H1 (cell line): ENCODE measurements around the gene CTBP2. TPM values are rescaled to one million over a fixed set of nuclear protein-coding genes. Genes with fewer than 3 reads are reported as not detected.

Experiments used
- CTCF ChIA-PET: fragments of 300-600 bp; sonication (Branson Sonifier 250); formaldehyde crosslinking; loops from one replicate; lab custom pipeline; 2021; ENCODE audit not compliant: partially characterized antibody; lab: Charles Lee
- POLR2A ChIA-PET: fragments of 300-600 bp; sonication (Branson Sonifier 250); formaldehyde crosslinking; loops from one replicate; lab custom pipeline; 2021; ENCODE audit warnings: inconsistent platforms; ENCODE audit not compliant: partially characterized antibody; lab: Charles Lee
- DNase-seq, 2 experiments: peaks; one replicate each; pipeline versions ENCODE4 v3.0.0 to v3.0.0-alpha.2; 2010 to 2022; ENCODE audit warnings: low spot score in 2 of 2, low read depth in 1 of 2, mixed read lengths in 1 of 2
- FAIRE-seq: peaks from 2 replicates; lab custom pipeline; 2011; peaks lifted over from hg19 to GRCh38; lab: Jason Lieb, UNC
- H2AFZ ChIP-seq: 2 replicates; pipeline ENCODE4 v1.8.1; 2012; ENCODE audit warnings: low read length, inconsistent platforms
- H2AK5ac ChIP-seq: 2 replicates; pipeline ENCODE4 v1.6.1; 2013; ENCODE audit warnings: low read depth, low read length
- H2BK120ac ChIP-seq: replicated peaks from 2 replicates; pipeline ENCODE3; 2013; ENCODE audit warnings: low read depth, low read length, inconsistent platforms
- H2BK12ac ChIP-seq: 2 replicates; pipeline ENCODE4 v1.6.1; 2013; ENCODE audit warnings: low read depth, low read length
- H2BK15ac ChIP-seq: 2 replicates; pipeline ENCODE4 v1.6.1; 2013; ENCODE audit warnings: low read length
- H2BK20ac ChIP-seq: 2 replicates; pipeline ENCODE4 v1.6.1; 2013; ENCODE audit warnings: low read length
- H2BK5ac ChIP-seq: 2 replicates; pipeline ENCODE4 v1.6.1; 2013; ENCODE audit warnings: low read depth, low read length
- H3K14ac ChIP-seq: 2 replicates; pipeline ENCODE4 v1.6.1; 2013; ENCODE audit warnings: inconsistent platforms; ENCODE audit not compliant: insufficient read length
- H3K18ac ChIP-seq: 2 replicates; pipeline ENCODE4 v1.6.1; 2013; ENCODE audit warnings: low read length; ENCODE audit errors: extremely low read depth
- H3K23ac ChIP-seq: 2 replicates; pipeline ENCODE4 v1.6.1; 2013; ENCODE audit warnings: inconsistent platforms; ENCODE audit not compliant: insufficient read length
- H3K23me2 ChIP-seq: 2 replicates; pipeline ENCODE4 v1.6.1; 2013; ENCODE audit warnings: low read depth, low read length
- H3K27ac ChIP-seq: 2 replicates; pipeline ENCODE4 v1.6.1; 2011; ENCODE audit warnings: low read depth, low read length, inconsistent platforms
- H3K27me3 ChIP-seq, 4 experiments: replicated peaks in 1 of 4; 1 replicate in 1 of 4; 2 replicates in 3 of 4; pipeline versions ENCODE4 v1.6.1 to v1.8.1; 2011 to 2013; ENCODE audit warnings: low read length in 3 of 4, mild to moderate bottlenecking in 3 of 4, inconsistent platforms in 2 of 4, mixed read lengths in 2 of 4, moderate library complexity in 1 of 4; ENCODE audit not compliant: control insufficient read depth in 3 of 4, insufficient read depth in 3 of 4; ENCODE audit errors: extremely low read depth in 1 of 4
- H3K36me3 ChIP-seq, 4 experiments: 2 replicates each; pipeline versions ENCODE4 v1.6.1 to v1.8.1; 2011 to 2013; ENCODE audit warnings: mild to moderate bottlenecking in 4 of 4, low read length in 3 of 4, moderate library complexity in 2 of 4, control low read depth in 1 of 4, inconsistent platforms in 1 of 4; ENCODE audit not compliant: insufficient read depth in 4 of 4, control insufficient read depth in 2 of 4
- H3K4ac ChIP-seq: replicated peaks from 2 replicates; pipeline ENCODE3; 2013; ENCODE audit warnings: low read length, low read depth, mixed read lengths, inconsistent platforms; ENCODE audit not compliant: insufficient read length
- H3K4me1 ChIP-seq, 4 experiments: replicated peaks in 1 of 4; 1 replicate in 1 of 4; 2 replicates in 3 of 4; pipeline versions ENCODE4 v1.6.1 to v1.8.1; 2011 to 2013; ENCODE audit warnings: low read length in 3 of 4, inconsistent platforms in 2 of 4, mixed read lengths in 1 of 4; ENCODE audit not compliant: insufficient read depth in 4 of 4, control insufficient read depth in 3 of 4
- H3K4me2 ChIP-seq, 2 experiments: 2 replicates each; pipeline versions ENCODE4 v1.6.1 to v1.8.1; 2011 to 2013; ENCODE audit warnings: low read depth in 2 of 2, low read length in 2 of 2, control low read depth in 1 of 2, inconsistent platforms in 1 of 2, mild to moderate bottlenecking in 1 of 2; ENCODE audit not compliant: insufficient read depth in 1 of 2
- H3K4me3 ChIP-seq, 4 experiments: fragments of 200-600, 300-600 bp in 1 of 4; sonication (generic), shearing (Covaris generic), sonication (Bioruptor Twin) in 1 of 4; 2 replicates each; pipeline versions ENCODE4 v1.5.1 to v1.8.1; 2011 to 2016; ENCODE audit warnings: low read length in 4 of 4, low read depth in 3 of 4, control low read depth in 2 of 4, inconsistent platforms in 2 of 4, mild to moderate bottlenecking in 2 of 4, mixed read lengths in 1 of 4, moderate library complexity in 1 of 4; ENCODE audit not compliant: insufficient read depth in 2 of 4; ENCODE audit errors: extremely low read depth in 1 of 4
- H3K56ac ChIP-seq: replicated peaks from 2 replicates; pipeline ENCODE3; 2013; ENCODE audit warnings: low read depth, mild to moderate bottlenecking, mixed read lengths, low read length, inconsistent platforms; ENCODE audit not compliant: insufficient read length
- H3K79me1 ChIP-seq: 2 replicates; pipeline ENCODE4 v1.6.1; 2013; ENCODE audit warnings: low read depth, low read length, control low read depth
- H3K79me2 ChIP-seq, 2 experiments: 2 replicates each; pipeline versions ENCODE4 v1.6.1 to v1.8.1; 2012 to 2013; ENCODE audit warnings: low read length in 2 of 2, mild to moderate bottlenecking in 2 of 2, inconsistent platforms in 1 of 2; ENCODE audit not compliant: insufficient read depth in 2 of 2, control insufficient read depth in 1 of 2
- H3K9ac ChIP-seq, 4 experiments: replicated peaks in 1 of 4; 1 replicate in 1 of 4; 2 replicates in 3 of 4; pipeline versions ENCODE4 v1.6.1 to v1.8.1; 2011 to 2013; ENCODE audit warnings: low read depth in 3 of 4, low read length in 3 of 4, control low read depth in 2 of 4, mild to moderate bottlenecking in 2 of 4, moderate library complexity in 2 of 4, inconsistent platforms in 1 of 4; ENCODE audit errors: extremely low read depth in 1 of 4
- H3K9me3 ChIP-seq, 2 experiments: 2 replicates each; pipeline versions ENCODE4 v1.6.1 to v1.8.1; 2012 to 2013; ENCODE audit warnings: mild to moderate bottlenecking in 2 of 2, moderate library complexity in 2 of 2, control low read depth in 1 of 2, inconsistent platforms in 1 of 2, low read depth in 1 of 2, low read length in 1 of 2, mixed read lengths in 1 of 2; ENCODE audit not compliant: insufficient read depth in 2 of 2
- H4K20me1 ChIP-seq, 2 experiments: replicated peaks in 1 of 2; 2 replicates each; pipeline versions ENCODE3 to v1.8.1; 2011 to 2013; ENCODE audit warnings: inconsistent platforms in 2 of 2, low read length in 2 of 2, mild to moderate bottlenecking in 1 of 2; ENCODE audit not compliant: insufficient read depth in 2 of 2, control insufficient read depth in 1 of 2
- H4K5ac ChIP-seq: 2 replicates; pipeline ENCODE4 v1.6.1; 2013; ENCODE audit warnings: low read length, low read depth, mixed read lengths, inconsistent platforms; ENCODE audit not compliant: insufficient read length
- H4K8ac ChIP-seq: 2 replicates; pipeline ENCODE4 v1.8.0; 2013; ENCODE audit warnings: mild to moderate bottlenecking, moderate library complexity, low read length, inconsistent platforms; ENCODE audit not compliant: insufficient read depth; ENCODE audit errors: extremely low read depth
- H4K91ac ChIP-seq: replicated peaks from 2 replicates; pipeline ENCODE3; 2013; ENCODE audit warnings: low read length, mixed read lengths, inconsistent platforms; ENCODE audit not compliant: insufficient read length
- CTCF ChIP-seq, 3 experiments: IDR thresholded peaks; 1 replicate in 2 of 3; 2 replicates in 1 of 3; pipeline versions ENCODE4 v1.5.1 to v1.6.1; 2011; ENCODE audit warnings: low read length in 3 of 3, mild to moderate bottlenecking in 3 of 3, inconsistent platforms in 2 of 3, low read depth in 1 of 3, moderate library complexity in 1 of 3; ENCODE audit not compliant: insufficient read depth in 1 of 3; ENCODE audit errors: control extremely low read depth in 1 of 3
- WGBS, 2 experiments: shearing (Covaris generic) in 1 of 2; methylation state at CpG; one replicate each; pipeline versions ENCODE4 v1.1.6 to v1.1.7; 2013 to 2015; ENCODE audit warnings: low lambda C conversion rate in 2 of 2, mixed read lengths in 2 of 2, inconsistent platforms in 1 of 2, low coverage in 1 of 2, missing lambda C conversion rate in 1 of 2; ENCODE audit not compliant: insufficient replicate concordance in 2 of 2, insufficient coverage in 1 of 2, insufficient read length in 1 of 2; ENCODE audit errors: extremely low coverage in 1 of 2, missing lambda C conversion rate in 1 of 2; 5-methylcytosine and 5-hydroxymethylcytosine counted together
- polyA plus RNA-seq, 7 experiments: library from polyadenylated mRNA; depleted of rRNA in 3 of 7; stranded (reverse) in 5 of 7; unstranded in 2 of 7; fragments of >200 nt in 5 of 7; fragments of 200-250 nt in 2 of 7; gene quantifications; 1 replicate in 5 of 7; 2 replicates in 1 of 7; 4 replicates in 1 of 7; pipeline versions ENCODE4 v1.2.1 to v1.2.3, GENCODE V29; 2011 to 2013; ENCODE audit warnings: missing spikeins in 2 of 7, mixed read lengths in 2 of 7
- total RNA-seq: library from RNA; stranded (reverse); fragmentation: NEBNext Ultra II Directional; extraction: Animal tissue kit (Norgen Biotek cat#: 25700); gene quantifications from 2 replicates; pipeline ENCODE4 v1.2.1, GENCODE V29; 2021

The CTBP2 gene
- total and polyA plus RNA-seq, 2 of the 8 experiments (the other 6 are each of a cell fraction or from before 2014, with no cell fraction given) = 208 to 221 TPM

- no peak overlapping the region for H3K18ac ChIP-seq
- H3K4me2 ChIP-seq = no peak overlapping the region
- no peak overlapping the region for H2AK5ac ChIP-seq
- no peak overlapping the region for H2BK12ac ChIP-seq
- H3K9ac ChIP-seq = no peak overlapping the region
- no peak overlapping the region for H3K56ac ChIP-seq
- no peak overlapping the region for H4K8ac ChIP-seq
- FAIRE-seq (no peak), DNase-seq (no peak)
- H3K27me3 ChIP-seq = no peaks in the 10 kb centered on the region
- H2BK15ac ChIP-seq = no peak overlapping the region
- H3K9me3 ChIP-seq = no peaks in the 10 kb centered on the region
- no peak overlapping the region for H2BK20ac ChIP-seq
- no peak overlapping the region for H3K27ac ChIP-seq
- no peak overlapping the region for H2BK5ac ChIP-seq
- 86% methylated on average over 3 of the region's 3 CpGs; no CpG with 5 or more reads in 1 of the 2 experiments for WGBS, 2 experiments
- peaks cover 2% of the 10 kb centered on the region; the same call in 1 of the 2 replicates for H3K79me1 ChIP-seq
- peaks cover 0 to 90% of the 10 kb centered on the region in 2 experiments for H3K79me2 ChIP-seq
- no peaks in the 10 kb centered on the region for H3K23me2 ChIP-seq
- no peaks in the 10 kb centered on the region for H3K4me1 ChIP-seq
- H4K91ac ChIP-seq = no peak overlapping the region
- H3K4ac ChIP-seq = no peak overlapping the region
- no peak overlapping the region for H3K14ac ChIP-seq
- CTCF ChIA-PET = interaction anchor here (0.8 to 2.9 kb wide), 5 partner anchors 9 to 35 kb away, joined by 3 to 9 read pairs (median 3); no protein-coding TSS in a partner anchor
- H3K23ac ChIP-seq = no peak overlapping the region
- H2AFZ ChIP-seq = no peak overlapping the region
- H3K36me3 ChIP-seq = no peaks in the 10 kb centered on the region
- peaks cover 6 to 13% of the 10 kb centered on the region in 2 experiments for H4K20me1 ChIP-seq
- POLR2A ChIA-PET = interaction anchor here (0.8 to 2.3 kb wide), 3 partner anchors 34 to 72 kb away, joined by 3 to 10 read pairs (median 3); no protein-coding TSS in a partner anchor
- H4K5ac ChIP-seq = no peak overlapping the region
- no peak overlapping the region for H2BK120ac ChIP-seq
- no peak overlapping the region for H3K4me3 ChIP-seq
- TF ChIP-seq CTCF (IDR thresholded peaks at IDR 0.05; ENCODE audit: control extremely low read depth in 1 of 3, insufficient read depth in 1 of 3, low read depth in 1 of 3, low read length in 3 of 3) = peak in 1 of 3 experiments; percentile 17; a peak in 1 of 4 replicates
Measured at GRCh38 chr10:124959564-124959963, 200.8 kb downstream of the CTBP2 start.
